ENCODE data around the gene SHISA2. TPM values are rescaled to one million over a fixed set of nuclear protein-coding genes. Genes with fewer than 3 reads are reported as not detected.

The SHISA2 gene
- total and polyA plus RNA-seq, 2 of the 8 experiments (the other 6 are each of a cell fraction or from before 2014, with no cell fraction given), result 10.2 to 23.8 TPM

GRCh38 chr13:26045142-26045541 lies 6.7 kb downstream of the SHISA2 start:
- no peak overlapping the region for H2BK5ac ChIP-seq (ENCODE audit: low read depth, low read length)
- H3K36me3 ChIP-seq (ENCODE audit: control insufficient read depth in 2 of 4, insufficient read depth in 4 of 4, low read length in 3 of 4), result peaks cover 2 to 9% (median 6%) of the 10 kb centered on the region in 4 experiments; a peak in 5 of 8 replicates
- H3K27ac ChIP-seq (ENCODE audit: low read depth, low read length), result no peak overlapping the region
- 82% methylated on average over 2 of the region's 2 CpGs; no CpG with 5 or more reads in 1 of the 2 experiments for WGBS, 2 experiments (ENCODE audit: extremely low coverage in 1 of 2, insufficient coverage in 1 of 2, insufficient read length in 1 of 2, insufficient replicate concordance in 2 of 2, low coverage in 1 of 2, low lambda C conversion rate in 2 of 2, missing lambda C conversion rate in 1 of 2)
- H3K4me1 ChIP-seq (replicated peaks in 1 of 4; ENCODE audit: control insufficient read depth in 3 of 4, insufficient read depth in 4 of 4, low read length in 3 of 4), result peaks cover 0 to 2% (median 0%) of the 10 kb centered on the region in 4 experiments; a peak in 2 of 7 replicates
- H4K20me1 ChIP-seq (replicated peaks in 1 of 2; ENCODE audit: control insufficient read depth in 1 of 2, insufficient read depth in 2 of 2, low read length in 2 of 2), result peaks cover 2 to 5% of the 10 kb centered on the region in 2 experiments
- H2BK15ac ChIP-seq (ENCODE audit: low read length), result no peak overlapping the region
- H3K9me3 ChIP-seq (ENCODE audit: insufficient read depth in 2 of 2, low read depth in 1 of 2, low read length in 1 of 2), result no peaks in the 10 kb centered on the region
- TF ChIP-seq SP2 (IDR thresholded peaks at IDR 0.05; ENCODE audit: low read length), result no peak
- no peak for TF ChIP-seq SIX5 (IDR thresholded peaks at IDR 0.05; ENCODE audit: low read depth, low read length)
- H2BK120ac ChIP-seq (replicated peaks; ENCODE audit: low read depth, low read length), result no peak overlapping the region
- peaks cover 6% of the 10 kb centered on the region; the same call in 1 of the 2 replicates for H3K23me2 ChIP-seq (ENCODE audit: low read depth, low read length)
- H3K56ac ChIP-seq (replicated peaks; ENCODE audit: insufficient read length, low read depth, low read length), result no peak overlapping the region
- no peak overlapping the region for H2BK20ac ChIP-seq (ENCODE audit: low read length)
- H3K4me2 ChIP-seq (ENCODE audit: insufficient read depth in 1 of 2, low read depth in 2 of 2, low read length in 2 of 2), result no peak overlapping the region
- H3K4ac ChIP-seq (replicated peaks; ENCODE audit: insufficient read length, low read depth, low read length), result no peak overlapping the region
- H4K8ac ChIP-seq (ENCODE audit: extremely low read depth, insufficient read depth, low read length), result no peak overlapping the region
- H3K18ac ChIP-seq (ENCODE audit: extremely low read depth, low read length), result no peak overlapping the region
- H2AK5ac ChIP-seq (ENCODE audit: low read depth, low read length), result no peak overlapping the region
- no peak overlapping the region for H2AFZ ChIP-seq (ENCODE audit: low read length)
- H3K4me3 ChIP-seq (ENCODE audit: extremely low read depth in 1 of 4, insufficient read depth in 2 of 4, low read depth in 3 of 4, low read length in 4 of 4), result no peak overlapping the region
- H3K14ac ChIP-seq (ENCODE audit: insufficient read length), result no peak overlapping the region
- H3K9ac ChIP-seq (replicated peaks in 1 of 4; ENCODE audit: extremely low read depth in 1 of 4, low read depth in 3 of 4, low read length in 3 of 4), result no peak overlapping the region
- H4K5ac ChIP-seq (ENCODE audit: insufficient read length, low read depth, low read length), result no peak overlapping the region
- H3K79me2 ChIP-seq (ENCODE audit: control insufficient read depth in 1 of 2, insufficient read depth in 2 of 2, low read length in 2 of 2), result peaks cover 0 to 9% of the 10 kb centered on the region in 2 experiments; a peak in 1 of 4 replicates
- no peak overlapping the region for H2BK12ac ChIP-seq (ENCODE audit: low read depth, low read length)
- ChIA-PET CTCF (ENCODE audit: partially characterized antibody) (no interaction called here), POLR2A (ENCODE audit: partially characterized antibody) (no interaction called here)
- H4K91ac ChIP-seq (replicated peaks; ENCODE audit: insufficient read length, low read length), result no peak overlapping the region
- no peaks in the 10 kb centered on the region for H3K79me1 ChIP-seq (ENCODE audit: low read depth, low read length)
- DNase-seq (ENCODE audit: low read depth in 1 of 2, low spot score in 2 of 2) (no peak), FAIRE-seq (no peak)
- no peak overlapping the region for H3K23ac ChIP-seq (ENCODE audit: insufficient read length)
- H3K27me3 ChIP-seq (replicated peaks in 1 of 4; ENCODE audit: control insufficient read depth in 3 of 4, extremely low read depth in 1 of 4, insufficient read depth in 3 of 4, low read length in 3 of 4), result peaks cover under 1 to 19% (median 9%) of the 10 kb centered on the region in 4 experiments; a peak in 6 of 7 replicates
